A549 (cell line): ENCODE data around the gene MTSS2. TPM values are rescaled to one million over a fixed set of nuclear protein-coding genes. Genes with fewer than 3 reads are reported as not detected.

Source experiments
- ATAC-seq, 2 experiments: fragments of 200-7000 bp in 1 of 2; fragments of >200 bp in 1 of 2; cut with Nextera tagmentation in 1 of 2; cut with Tn5 transposase in 1 of 2; 3 replicates each; pipeline versions ENCODE4 v1.8.0 to v1.9.1; 2018 to 2020; ENCODE audit warnings: mild to moderate bottlenecking in 1 of 2, moderate library complexity in 1 of 2
- CTCF ChIA-PET: fragments of 300-600 bp; sonication (Branson Sonifier 250); formaldehyde crosslinking; extraction: SDS; loops from one replicate; lab custom pipeline; 2021; ENCODE audit warnings: antibody characterized with exemption, inconsistent platforms; lab: Yijun Ruan, JAX
- POLR2A ChIA-PET: fragments of 350-600 bp; formaldehyde crosslinking; extraction: SDS; loops from one replicate; lab custom pipeline; 2021; ENCODE audit warnings: antibody characterized with exemption, inconsistent platforms; lab: Yijun Ruan, JAX
- DNase-seq, 2 experiments: peaks; one replicate each; pipeline versions ENCODE4 v3.0.0 to v3.0.0-alpha.2; 2011 to 2016; ENCODE audit warnings: low read depth in 1 of 2, low spot score in 1 of 2
- FAIRE-seq: peaks from 2 replicates; lab custom pipeline; 2011; peaks lifted over from hg19 to GRCh38; lab: Jason Lieb, UNC
- H3K27ac ChIP-seq, 2 experiments: fragments of >200 bp; sonication (Bioruptor Twin); formaldehyde crosslinking; 3 replicates each; pipeline ENCODE4 v1.5.1; 2016 to 2017
- H3K4me1 ChIP-seq: fragments of >200 bp; sonication (Bioruptor Twin); formaldehyde crosslinking; 3 replicates; pipeline ENCODE4 v1.6.1; 2016
- H3K4me2 ChIP-seq: fragments of >200 bp; sonication (Bioruptor Twin); formaldehyde crosslinking; 3 replicates; pipeline ENCODE4 v1.6.1; 2016
- H3K4me3 ChIP-seq: fragments of >200 bp; sonication (Bioruptor Twin); formaldehyde crosslinking; 3 replicates; pipeline ENCODE4 v1.5.1; 2016
- H3K9me3 ChIP-seq: fragments of >200 bp; sonication (Bioruptor Twin); formaldehyde crosslinking; 3 replicates; pipeline ENCODE4 v1.6.1; 2016
- BCL3 ChIP-seq: fragments of >200 bp; sonication (Bioruptor Twin); formaldehyde crosslinking; IDR thresholded peaks from 3 replicates; pipeline ENCODE4 v1.6.1; 2016
- CBX2 ChIP-seq: fragments of 200-600 bp; sonication (generic); IDR thresholded peaks from 2 replicates; pipeline ENCODE4 v1.6.1; 2016; ENCODE audit warnings: low read depth, mild to moderate bottlenecking, borderline replicate concordance
- EHF ChIP-seq: fragments of 250-450 bp; sonication (Bioruptor Pico); IDR thresholded peaks from 2 replicates; pipeline ENCODE4 v1.5.0; 2020; ENCODE audit warnings: mild to moderate bottlenecking
- EP300 ChIP-seq, 2 experiments: fragments of >200 bp; sonication (Bioruptor Twin); formaldehyde crosslinking; IDR thresholded peaks; 2 replicates in 1 of 2; 3 replicates in 1 of 2; pipeline ENCODE4 v1.6.1; 2016 to 2017
- ESRRA ChIP-seq: fragments of 150-350 bp; IDR thresholded peaks from 2 replicates; pipeline ENCODE4 v1.6.1; 2014; ENCODE audit warnings: mild to moderate bottlenecking, low read length, borderline replicate concordance
- GATA3 ChIP-seq: IDR thresholded peaks from 2 replicates; pipeline ENCODE4 v1.6.1; 2012; ENCODE audit warnings: borderline replicate concordance
- HDAC2 ChIP-seq: fragments of 200-600 bp; sonication (generic); IDR thresholded peaks from 2 replicates; pipeline ENCODE4 v1.6.1; 2016
- HOXA7 ChIP-seq: fragments of 250-450 bp; sonication (Bioruptor Pico); IDR thresholded peaks from 2 replicates; pipeline ENCODE4 v1.5.0; 2020; ENCODE audit warnings: mild to moderate bottlenecking, moderate library complexity
- JUN ChIP-seq, 2 experiments: fragments of >200 bp; sonication (Bioruptor Twin); formaldehyde crosslinking; IDR thresholded peaks; 2 replicates in 1 of 2; 3 replicates in 1 of 2; pipeline ENCODE4 v1.6.1; 2016 to 2017
- JUNB ChIP-seq: fragments of >200 bp; sonication (Bioruptor Twin); formaldehyde crosslinking; IDR thresholded peaks from 2 replicates; pipeline ENCODE4 v1.6.1; 2016
- KDM1A ChIP-seq: fragments of 200-600 bp; sonication (generic); IDR thresholded peaks from 2 replicates; pipeline ENCODE4 v1.6.1; 2016; ENCODE audit warnings: low read depth, mild to moderate bottlenecking
- NR3C1 ChIP-seq: fragments of >200 bp; sonication (Bioruptor Twin); formaldehyde crosslinking; IDR thresholded peaks from 3 replicates; pipeline ENCODE4 v1.6.1; 2017
- POLR2AphosphoS2 ChIP-seq: conservative IDR thresholded peaks from 2 replicates; pipeline ENCODE4 v1.6.1; 2012; ENCODE audit warnings: low read length, improper control_type of control experiment, inconsistent platforms
- RAD21 ChIP-seq, 2 experiments: fragments of >200 bp in 1 of 2; sonication (Bioruptor Twin) in 1 of 2; formaldehyde crosslinking in 1 of 2; IDR thresholded peaks in 1 of 2; conservative IDR thresholded peaks in 1 of 2; 2 replicates in 1 of 2; 3 replicates in 1 of 2; pipeline ENCODE4 v1.6.1; 2012 to 2018; ENCODE audit warnings: inconsistent platforms in 1 of 2
- RNF2 ChIP-seq: fragments of 200-600 bp; sonication (generic); IDR thresholded peaks from 2 replicates; pipeline ENCODE4 v1.6.1; 2016; ENCODE audit warnings: low read depth, mild to moderate bottlenecking, antibody characterized with exemption, moderate library complexity, borderline replicate concordance
- USF2 ChIP-seq: fragments of 450-650 bp; IDR thresholded peaks from 2 replicates; pipeline ENCODE4 v1.6.1; 2014; ENCODE audit warnings: antibody characterized with exemption
- ZFP36 ChIP-seq: fragments of 450-650 bp; IDR thresholded peaks from 2 replicates; pipeline ENCODE4 v1.6.1; 2014; ENCODE audit warnings: borderline replicate concordance; ENCODE audit not compliant: partially characterized antibody
- WGBS: methylation state at CpG from one replicate; pipeline ENCODE4 v1.1.6; 2017; ENCODE audit errors: missing lambda C conversion rate; 5-methylcytosine and 5-hydroxymethylcytosine counted together
- polyA plus RNA-seq, 4 experiments: library from polyadenylated mRNA; depleted of rRNA in 3 of 4; stranded (reverse); fragments of >200 nt; fragmentation: RNase III in 1 of 4; extraction: RNeasy Plus Mini Kit Qiagen cat#74134 plus additional on column Dnase treatment in 1 of 4; gene quantifications; 2 replicates in 3 of 4; 3 replicates in 1 of 4; pipeline ENCODE4 v1.2.3, GENCODE V29; 2011 to 2017

Gene MTSS2
- polyA plus RNA-seq, 2 of the 4 experiments (the other 2 are of a cell fraction) = 13.1 to 27.1 TPM

DNA sequence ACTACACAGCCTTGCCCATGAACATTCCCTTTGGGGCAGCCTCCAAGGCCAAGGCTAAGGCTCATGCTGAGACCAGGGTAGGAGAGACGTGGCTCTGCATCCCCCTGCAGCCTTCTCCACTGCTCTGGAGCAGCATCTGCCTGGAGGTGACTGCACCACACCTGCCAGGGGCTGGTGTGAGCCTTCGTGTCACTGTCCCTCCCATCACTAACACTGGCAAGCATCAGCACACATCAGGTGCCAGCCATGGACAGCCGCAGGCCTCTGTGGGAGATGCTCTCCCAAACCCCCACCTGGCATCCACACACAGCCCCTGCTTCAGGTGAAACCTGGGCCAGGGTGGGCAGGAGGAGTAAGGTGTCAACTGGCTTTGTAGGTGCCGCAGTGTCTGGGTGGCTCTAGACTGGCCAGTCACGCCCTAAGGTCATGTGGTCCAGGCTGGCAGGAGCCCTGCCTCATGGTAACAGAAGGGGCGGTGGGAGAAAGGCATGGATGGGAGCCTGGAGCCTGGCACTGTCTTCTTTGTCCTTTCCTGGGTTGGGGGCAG is 18.1 kb upstream of the MTSS2 start:
- POLR2A ChIA-PET = no interaction called here
- FAIRE-seq (no peak), ATAC-seq (no peak), DNase-seq (no peak)
- Histone ChIP-seq H3K4me1 (peaks cover 71% of the 10 kb centered on the region), H3K4me2 (peak overlapping the region; percentile 5; the same call in 1 of the 3 replicates), H3K9me3 (no peaks in the 10 kb centered on the region), H3K27ac (peak overlapping the region; percentile 51 to 92), H3K4me3 (no peak overlapping the region)
- TF ChIP-seq ESRRA = no peak
- no peak for TF ChIP-seq GATA3
- CTCF ChIA-PET = interaction anchor here (0.9 to 1.9 kb wide), 3 partner anchors 11 to 24 kb away, joined by 3 to 10 read pairs (median 10); no protein-coding TSS in a partner anchor
- 93% methylated on average over 6 of the region's 6 CpGs for WGBS

- peak overlapping the region; percentile 51 to 92; a peak in 4 of 6 replicates for H3K27ac ChIP-seq
- peak in 1 of 2 experiments; percentile 40 for DNase-seq
- no peak overlapping the region; the same call in 2 of the 3 replicates for H3K4me2 ChIP-seq
- ChIA-PET CTCF (interaction anchor here (0.7 to 1.9 kb wide), 4 partner anchors 12 to 68 kb away, joined by 3 to 10 read pairs (median 6); no protein-coding TSS in a partner anchor), POLR2A (no interaction called here)
- H3K4me1 ChIP-seq = peaks cover 71% of the 10 kb centered on the region
- no peaks in the 10 kb centered on the region for H3K9me3 ChIP-seq
- FAIRE-seq = no peak
- peak; percentile 35 to 60; a peak in 4 of 6 replicates for ATAC-seq
- WGBS = 86% methylated on average over 16 of the region's 16 CpGs
- no peak overlapping the region for H3K4me3 ChIP-seq
- TF ChIP-seq JUN (IDR thresholded peaks at IDR 0.05) = no peak
Observed at GRCh38 chr16:70703041-70703834, 17.4 kb upstream of the MTSS2 start.

- FAIRE-seq = no peak
- Histone ChIP-seq H3K27ac (peak overlapping the region; percentile 51 to 92; a peak in 5 of 6 replicates), H3K9me3 (no peaks in the 10 kb centered on the region), H3K4me1 (peaks cover 68% of the 10 kb centered on the region), H3K4me2 (no peak overlapping the region), H3K4me3 (no peak overlapping the region)
- no peak for ATAC-seq
- ChIA-PET CTCF (interaction anchor here (1.8 to 1.9 kb wide), 2 partner anchors 12 to 23 kb away, joined by 10 read pairs; no protein-coding TSS in a partner anchor), POLR2A (no interaction called here)
- no peak for DNase-seq
- TF ChIP-seq HDAC2 (no peak), USF2 (no peak), POLR2AphosphoS2 (no peak), ZFP36 (no peak), RAD21 (conservative IDR thresholded peaks at IDR 0.05 in 1 of 2, IDR thresholded peaks at IDR 0.05 in 1 of 2) (no peak), KDM1A (no peak), NR3C1 (no peak), BCL3 (no peak), EP300 (IDR thresholded peaks at IDR 0.05) (no peak), HOXA7 (CRISPR knock-in tag) (no peak), JUNB (no peak), RNF2 (no peak), CBX2 (no peak), EHF (CRISPR knock-in tag) (no peak)
- 73% methylated on average over 8 of the region's 8 CpGs for WGBS
Observed at GRCh38 chr16:70702624-70703023, 16.8 kb upstream of the MTSS2 start.
